M059J (cell line): ENCODE results near the gene ERLIN1. TPM values are rescaled to one million over a fixed set of nuclear protein-coding genes. Genes with fewer than 3 reads are reported as not detected.

Experiments
- DNase-seq: peaks from one replicate; pipeline ENCODE4 v3.0.0-alpha.2; 2012; ENCODE audit warnings: low read depth
- total RNA-seq: library from RNA; depleted of rRNA; stranded (reverse); fragments of >200 nt; shearing (Covaris generic); gene quantifications from 2 replicates; pipeline ENCODE4 v1.2.3, GENCODE V29; 2014; rRNA removed

Gene ERLIN1
- total RNA-seq, result 34.6 and 64.3 TPM in 2 replicates

- DNase-seq, result peak; percentile 90
Measured at GRCh38 chr10:100185364-100186252, at the start of gene ERLIN1. Gene ERLIN1 (minus strand): TSS chr10:100186029. CDS start chr10:100185626, 403 bp downstream.

- no peak for DNase-seq
Measured at GRCh38 chr10:100232101-100232500, 46.3 kb upstream of the ERLIN1 start.

- no peak for DNase-seq
Measured at GRCh38 chr10:100229819-100230422, 44.1 kb upstream of the ERLIN1 start.

GRCh38 chr10:100223879-100224278 lies 38.0 kb upstream of the ERLIN1 start:
- DNase-seq, result no peak

GRCh38 chr10:100222529-100222928 lies 36.7 kb upstream of the ERLIN1 start:
- no peak for DNase-seq

GRCh38 chr10:100216006-100216405 lies 30.2 kb upstream of the ERLIN1 start:
- no peak for DNase-seq

- peak; percentile 18 for DNase-seq
Measured at GRCh38 chr10:100209303-100209702, 23.5 kb upstream of the ERLIN1 start.

GRCh38 chr10:100208276-100208675 lies 22.4 kb upstream of the ERLIN1 start:
- no peak for DNase-seq

- no peak for DNase-seq
Measured at GRCh38 chr10:100204370-100204769, 18.5 kb upstream of the ERLIN1 start.

GRCh38 chr10:100201549-100201948 lies 15.7 kb upstream of the ERLIN1 start:
- no peak for DNase-seq

GRCh38 chr10:100194711-100195110 lies 8.9 kb upstream of the ERLIN1 start:
- DNase-seq, result peak; percentile 65

GRCh38 chr10:100192350-100192749 lies 6.5 kb upstream of the ERLIN1 start:
- no peak for DNase-seq

GRCh38 chr10:100186253-100187212 lies 704 bp upstream of the ERLIN1 start:
- peak; percentile 36 for DNase-seq

GRCh38 chr10:100184840-100185239 lies 989 bp downstream of the ERLIN1 start:
- peak; percentile 47 for DNase-seq

- DNase-seq, result peak; percentile 50
Measured at GRCh38 chr10:100184426-100184825, 1.4 kb downstream of the ERLIN1 start.

GRCh38 chr10:100183481-100183880 lies 2.3 kb downstream of the ERLIN1 start:
- DNase-seq, result no peak

- DNase-seq, result no peak
Measured at GRCh38 chr10:100182908-100183307, 2.9 kb downstream of the ERLIN1 start.

GRCh38 chr10:100182281-100182680 lies 3.5 kb downstream of the ERLIN1 start:
- DNase-seq, result no peak

- DNase-seq, result no peak
Measured at GRCh38 chr10:100175875-100176274, 10.0 kb downstream of the ERLIN1 start.

GRCh38 chr10:100174699-100175677 lies 10.8 kb downstream of the ERLIN1 start:
- no peak for DNase-seq

GRCh38 chr10:100173035-100173434 lies 12.8 kb downstream of the ERLIN1 start:
- DNase-seq, result no peak
